ENCODE measurements around the gene NACC1. TPM values are rescaled to one million over a fixed set of nuclear protein-coding genes. Genes with fewer than 3 reads are reported as not detected.
A peak's percentile ranks its signal among the peaks of the same experiment; 100 is the strongest.

The NACC1 gene
- polyA plus RNA-seq, 2 of the 4 experiments (the other 2 are of a cell fraction), result 26.1 to 37.9 TPM

- TF ChIP-seq KDM5A (IDR thresholded peaks at IDR 0.05) (no peak), CHD2 (IDR thresholded peaks at IDR 0.05; ENCODE audit: low read length, partially characterized antibody) (no peak), ATOH8 (CRISPR knock-in tag; IDR thresholded peaks at IDR 0.05; ENCODE audit: low read depth) (no peak), HDAC2 (IDR thresholded peaks at IDR 0.05) (no peak), NR3C1 (IDR thresholded peaks at IDR 0.05) (no peak), MYC (IDR thresholded peaks at IDR 0.05; ENCODE audit: borderline replicate concordance, low read length) (no peak), BHLHE40 (IDR thresholded peaks at IDR 0.05; ENCODE audit: low read depth, low read length) (no peak), FOSB (CRISPR knock-in tag; IDR thresholded peaks at IDR 0.05) (no peak; the same call in 1 of the 2 replicates), SREBF2 (IDR thresholded peaks at IDR 0.05) (no peak), CBX2 (IDR thresholded peaks at IDR 0.05; ENCODE audit: borderline replicate concordance, low read depth) (no peak), PHF8 (IDR thresholded peaks at IDR 0.05; ENCODE audit: borderline replicate concordance, low read depth) (no peak), RAD21 (conservative IDR thresholded peaks at IDR 0.05 in 1 of 2, IDR thresholded peaks at IDR 0.05 in 1 of 2) (no peak)
Observed at GRCh38 chr19:13154911-13155471, 36.9 kb downstream of the NACC1 start (continued).

GRCh38 chr19:13155472-13156359 is 37.7 kb downstream of the NACC1 start:
- FAIRE-seq (no peak), ATAC-seq (peak; percentile 16 to 24), DNase-seq (ENCODE audit: low read depth in 1 of 2, low spot score in 1 of 2) (peak in 1 of 2 experiments; percentile 81)
- ChIA-PET POLR2A (interaction anchor here (0.6 to 3.0 kb wide), 8 partner anchors 8 to 434 kb away, joined by 3 to 48 read pairs (median 4); no protein-coding TSS in a partner anchor), CTCF (interaction anchor here (0.6 to 3.3 kb wide), 11 partner anchors 8 to 190 kb away, joined by 3 to 13 read pairs (median 4); no protein-coding TSS in a partner anchor)
- H3K4me3 ChIP-seq, result peak overlapping the region; percentile 98
- H3K4me2 ChIP-seq, result peak overlapping the region; percentile 82
- H3K27ac ChIP-seq, result peak overlapping the region; percentile 94 to 99
- no peaks in the 10 kb centered on the region for H3K9me3 ChIP-seq
- WGBS (ENCODE audit: missing lambda C conversion rate), result 5% methylated on average over 7 of the region's 55 CpGs
- H3K4me1 ChIP-seq, result peaks cover 16% of the 10 kb centered on the region
- TF ChIP-seq JUN (IDR thresholded peaks at IDR 0.05) (peak; percentile 42 to 86; a peak in 3 of 5 replicates), FOSB (CRISPR knock-in tag; IDR thresholded peaks at IDR 0.05) (peak; percentile 98; the same call in 1 of the 2 replicates), POLR2AphosphoS2 (conservative IDR thresholded peaks at IDR 0.05; ENCODE audit: low read length) (peak; percentile 26), HOXB5 (CRISPR knock-in tag; IDR thresholded peaks at IDR 0.05) (0 out of 2 replicates have a peak, but pooled peaks have one; percentile 68), HOXA7 (CRISPR knock-in tag; IDR thresholded peaks at IDR 0.05) (peak; percentile 99), EP300 (IDR thresholded peaks at IDR 0.05) (peak in 1 of 2 experiments; percentile 19; a peak in 1 of 5 replicates), FOSL2 (IDR thresholded peaks at IDR 0.05) (no peak), FOSL2 (CRISPR knock-in tag; IDR thresholded peaks at IDR 0.05) (peak; percentile 26), SREBF2 (IDR thresholded peaks at IDR 0.05) (no peak), REST (IDR thresholded peaks at IDR 0.05) (peak; percentile 49; the same call in 1 of the 2 replicates), FOXS1 (CRISPR knock-in tag; IDR thresholded peaks at IDR 0.05) (no peak), TP53 (CRISPR knock-in tag; IDR thresholded peaks at IDR 0.05) (peak; percentile 94), CTCF (IDR thresholded peaks at IDR 0.05) (no peak), EHF (CRISPR knock-in tag; IDR thresholded peaks at IDR 0.05) (peak; percentile 88), USF2 (IDR thresholded peaks at IDR 0.05) (peak; percentile 39; the same call in 1 of the 2 replicates), TFCP2L1 (CRISPR knock-in tag; IDR thresholded peaks at IDR 0.05) (peak; percentile 98), CHD2 (IDR thresholded peaks at IDR 0.05; ENCODE audit: low read length, partially characterized antibody) (peak; percentile 65), RARB (CRISPR knock-in tag; IDR thresholded peaks at IDR 0.05) (peak; percentile 93), KDM1A (IDR thresholded peaks at IDR 0.05; ENCODE audit: low read depth) (0 out of 2 replicates have a peak, but pooled peaks have one; percentile 8), ATOH8 (CRISPR knock-in tag; IDR thresholded peaks at IDR 0.05; ENCODE audit: low read depth) (0 out of 2 replicates have a peak, but pooled peaks have one; percentile 43)
